ENCODE data around the gene ATMIN. TPM values are rescaled to one million over a fixed set of nuclear protein-coding genes. Genes with fewer than 3 reads are reported as not detected.

The ATMIN gene
- total and polyA plus RNA-seq, 8 donors: 6.3 to 18.8 (median 13.4) TPM

- intact Hi-C loops (cut with DNase I): no loop called here
- Histone ChIP-seq H3K27me3 (no peaks in the 10 kb centered on the region), H3K4me1 (no peaks in the 10 kb centered on the region), H3K36me3 (peaks cover 0 to 5% (median 0%) of the 10 kb centered on the region in 3 donors), H3K4me3 (no peak overlapping the region), H3K27ac (no peak overlapping the region), H3K9me3 (no peaks in the 10 kb centered on the region)
- DNase-seq: no peak
- 92 to 93% methylated on average over 3 of the region's 3 CpGs for WGBS, 2 donors
- no peak for FAIRE-seq
- no peak for TF ChIP-seq CTCF (IDR thresholded peaks at IDR 0.05)
- ATAC-seq: no peak
Observed at GRCh38 chr16:81012974-81013373, 22.7 kb upstream of the ATMIN start.

- TF ChIP-seq CTCF (IDR thresholded peaks at IDR 0.05): no peak
- DNase-seq (no peak), FAIRE-seq (no peak), ATAC-seq (no peak)
- Histone ChIP-seq H3K27ac (no peak overlapping the region), H3K4me1 (no peaks in the 10 kb centered on the region), H3K36me3 (peaks cover 0 to 5% (median 0%) of the 10 kb centered on the region in 3 donors), H3K9me3 (no peaks in the 10 kb centered on the region), H3K4me3 (no peak overlapping the region), H3K27me3 (no peaks in the 10 kb centered on the region)
- intact Hi-C loops (cut with DNase I): no loop called here
- 71 to 77% methylated on average over 2 of the region's 2 CpGs for WGBS, 2 donors
Observed at GRCh38 chr16:81014672-81015071, 21.0 kb upstream of the ATMIN start.

GRCh38 chr16:81018496-81018895 lies 17.1 kb upstream of the ATMIN start:
- H3K4me3 ChIP-seq: no peak overlapping the region
- no peak overlapping the region for H3K27ac ChIP-seq
- intact Hi-C loops (cut with DNase I): no loop called here
- H3K9me3 ChIP-seq: no peaks in the 10 kb centered on the region
- H3K4me1 ChIP-seq: no peaks in the 10 kb centered on the region
- H3K36me3 ChIP-seq: peaks cover 0 to 5% (median 0%) of the 10 kb centered on the region in 3 donors
- 94 to 95% methylated on average over 2 of the region's 2 CpGs for WGBS, 2 donors
- TF ChIP-seq CTCF (IDR thresholded peaks at IDR 0.05): no peak
- DNase-seq: no peak
- no peak for ATAC-seq
- H3K27me3 ChIP-seq: no peaks in the 10 kb centered on the region
- no peak for FAIRE-seq

- no peak overlapping the region for H3K4me3 ChIP-seq
- no peaks in the 10 kb centered on the region for H3K4me1 ChIP-seq
- intact Hi-C loops (cut with DNase I): no loop called here
- TF ChIP-seq CTCF (IDR thresholded peaks at IDR 0.05): no peak
- FAIRE-seq (no peak), ATAC-seq (no peak), DNase-seq (no peak)
- H3K36me3 ChIP-seq: no peaks in the 10 kb centered on the region
- H3K27me3 ChIP-seq: no peaks in the 10 kb centered on the region
- H3K27ac ChIP-seq: no peak overlapping the region
- H3K9me3 ChIP-seq: no peaks in the 10 kb centered on the region
- 83 to 91% methylated on average over 4 of the region's 4 CpGs for WGBS, 2 donors
Observed at GRCh38 chr16:81026429-81026828, 9.2 kb upstream of the ATMIN start.

- H3K27ac ChIP-seq: no peak overlapping the region
- no peak for TF ChIP-seq CTCF (IDR thresholded peaks at IDR 0.05)
- H3K27me3 ChIP-seq: no peaks in the 10 kb centered on the region
- WGBS, 2 donors: 81 to 93% methylated on average over 11 of the region's 11 CpGs
- H3K36me3 ChIP-seq: no peaks in the 10 kb centered on the region
- DNase-seq (no peak), FAIRE-seq (no peak), ATAC-seq (no peak)
- no peaks in the 10 kb centered on the region for H3K9me3 ChIP-seq
- intact Hi-C loops (cut with DNase I): loop anchor here in 1 of 3 donors (10.0 kb wide), 1 partner anchor 105 kb away; no protein-coding TSS in a partner anchor
- peaks cover 0 to under 1% (median 0%) of the 10 kb centered on the region in 3 donors for H3K4me1 ChIP-seq
- H3K4me3 ChIP-seq: no peak overlapping the region
Observed at GRCh38 chr16:81029930-81030604, 5.6 kb upstream of the ATMIN start.
